BLaER1 treated with 17β-estradiol and CSF1 and Interleukin-3, amounts not matched to agents 10 nM and 100 nM (cell line): ENCODE results near the gene CDH4.

ENCODE experiments used
- H3K27ac ChIP-seq, 11 experiments: shearing (Covaris generic); formaldehyde crosslinking; 2 replicates each; pipeline ENCODE4 v1.8.1; 2022
- H3K27me3 ChIP-seq, 11 experiments: shearing (Covaris generic); formaldehyde crosslinking; 2 replicates each; pipeline ENCODE4 v1.8.1; 2022
- H3K36me3 ChIP-seq, 11 experiments: shearing (Covaris generic); formaldehyde crosslinking; 2 replicates each; pipeline ENCODE4 v1.8.1; 2022
- H3K4me1 ChIP-seq, 10 experiments: shearing (Covaris generic); formaldehyde crosslinking; 2 replicates each; pipeline ENCODE4 v1.8.1; 2022
- H3K4me2 ChIP-seq, 11 experiments: shearing (Covaris generic); formaldehyde crosslinking; 2 replicates each; pipeline ENCODE4 v1.8.1; 2022
- H3K4me3 ChIP-seq, 10 experiments: shearing (Covaris generic); formaldehyde crosslinking; 2 replicates each; pipeline ENCODE4 v1.8.1; 2022
- H3K9ac ChIP-seq, 11 experiments: shearing (Covaris generic); formaldehyde crosslinking; 2 replicates each; pipeline ENCODE4 v1.8.1; 2022
- H3K9me3 ChIP-seq, 11 experiments: shearing (Covaris generic); formaldehyde crosslinking; replicated peaks in 1 of 11; 2 replicates each; pipeline ENCODE4 v1.8.1; 2022
- H4K20me1 ChIP-seq, 11 experiments: shearing (Covaris generic); formaldehyde crosslinking; 2 replicates each; pipeline ENCODE4 v1.8.1; 2022
- Cebpa-rat ChIP-seq, 11 experiments: shearing (Covaris generic); IDR thresholded peaks; 2 replicates each; pipeline ENCODE4 v1.8.1; 2022

The CDH4 gene

DNA sequence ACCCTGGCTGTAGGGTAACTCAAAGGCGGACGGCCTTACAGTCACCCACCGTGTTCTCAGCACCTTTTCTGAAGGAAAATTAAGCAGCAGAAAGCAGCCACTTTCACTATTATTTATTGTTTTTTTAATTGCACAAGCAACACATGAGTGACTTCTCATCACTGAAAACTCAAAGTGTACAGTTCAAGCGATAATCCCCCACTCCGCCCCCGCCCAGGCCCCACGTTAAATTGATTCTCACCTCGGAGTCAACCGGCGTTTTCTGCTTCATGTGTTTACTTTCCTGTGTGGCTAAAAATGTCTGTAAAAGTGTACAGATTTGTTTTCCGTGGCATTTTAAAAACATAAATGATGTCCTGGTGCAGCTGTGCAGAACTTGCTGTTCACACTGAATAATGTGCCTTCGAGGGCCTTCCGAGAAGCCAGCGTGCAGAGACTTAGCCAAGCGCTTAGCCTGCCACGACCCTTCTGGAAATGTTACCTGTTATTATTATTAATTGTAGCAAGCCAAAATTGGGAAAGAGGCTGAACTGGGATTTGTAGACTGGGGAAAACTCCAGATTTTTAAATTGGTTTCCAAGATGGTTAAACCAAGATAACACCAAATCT is 335.7 kb downstream of the CDH4 start:
- Histone ChIP-seq H3K9me3 (peaks cover 17 to 25% (median 21%) of the 10 kb centered on the region in 11 experiments), H3K27me3 (no peaks in the 10 kb centered on the region), H3K27ac (no peak overlapping the region), H3K36me3 (peaks cover 0 to 6% (median 0%) of the 10 kb centered on the region in 11 experiments; a peak in 2 of 22 replicates), H3K9ac (no peak overlapping the region), H3K4me1 (peaks cover 5 to 67% (median 58%) of the 10 kb centered on the region in 10 experiments; a peak in 17 of 20 replicates), H4K20me1 (peaks cover 0 to 5% (median 0%) of the 10 kb centered on the region in 11 experiments; a peak in 2 of 22 replicates), H3K4me3 (no peak overlapping the region), H3K4me2 (peak overlapping the region in 10 of 11 experiments; percentile 24 to 81 (median 62); a peak in 18 of 22 replicates)
- no peak for TF ChIP-seq Cebpa-rat (IDR thresholded peaks at IDR 0.05)

DNA sequence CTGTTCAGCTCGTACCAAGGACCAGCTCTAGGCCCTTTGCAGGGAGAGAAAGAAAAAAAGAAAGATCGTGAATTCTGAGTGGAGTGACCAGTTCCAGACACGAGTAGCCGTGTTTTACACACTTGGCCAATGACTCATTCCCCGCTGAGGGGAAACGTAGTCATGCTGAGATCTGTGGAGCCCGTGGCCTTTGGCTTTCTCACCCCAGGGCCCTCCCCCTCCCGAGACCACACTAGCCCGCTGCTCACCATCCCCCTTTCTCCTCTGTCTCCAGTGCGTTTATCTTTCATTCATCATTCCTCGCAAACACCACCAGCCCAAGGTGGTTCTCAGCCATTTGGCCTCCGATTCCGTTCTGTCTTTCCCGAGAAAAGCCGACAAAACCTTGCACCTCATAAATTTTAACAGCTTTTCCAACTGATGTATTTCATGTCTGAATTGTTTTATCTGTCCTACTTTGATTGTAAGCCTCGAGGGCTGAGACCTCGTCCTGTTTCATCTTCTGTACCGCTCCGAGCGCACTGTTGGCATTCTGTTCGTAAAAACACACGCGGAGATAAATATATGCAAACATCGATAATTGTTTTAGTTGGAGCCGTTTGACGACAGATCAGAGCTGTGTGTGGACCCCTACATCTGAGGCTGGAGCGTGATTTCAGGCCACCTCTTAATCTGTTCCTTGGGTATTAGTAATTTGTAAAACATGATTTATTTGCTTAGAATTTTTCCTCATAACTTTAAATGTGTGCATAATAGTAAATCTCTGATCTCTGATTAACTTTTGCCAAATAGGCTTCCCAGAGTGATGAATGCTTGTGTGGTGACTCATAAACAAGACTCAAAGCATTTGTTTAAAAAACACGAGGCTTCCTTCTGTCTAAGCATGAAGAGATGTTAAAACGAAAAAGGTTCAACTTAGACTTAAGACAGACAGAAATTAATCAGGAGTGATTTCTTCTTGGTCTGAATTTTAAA is 336.6 kb downstream of the CDH4 start:
- H3K9ac ChIP-seq, result no peak overlapping the region
- H3K27me3 ChIP-seq, result no peaks in the 10 kb centered on the region
- TF ChIP-seq Cebpa-rat (IDR thresholded peaks at IDR 0.05), result no peak
- H4K20me1 ChIP-seq, result peaks cover 0 to 5% (median 0%) of the 10 kb centered on the region in 11 experiments; a peak in 1 of 22 replicates
- no peak overlapping the region for H3K27ac ChIP-seq
- peaks cover 25 to 35% (median 30%) of the 10 kb centered on the region in 11 experiments for H3K9me3 ChIP-seq
- peaks cover 0 to 8% (median 0%) of the 10 kb centered on the region in 11 experiments; a peak in 2 of 22 replicates for H3K36me3 ChIP-seq
- H3K4me1 ChIP-seq, result peaks cover 5 to 66% (median 58%) of the 10 kb centered on the region in 10 experiments; a peak in 17 of 20 replicates
- H3K4me2 ChIP-seq, result peak overlapping the region in 10 of 11 experiments; percentile 24 to 81 (median 62); a peak in 19 of 22 replicates
- H3K4me3 ChIP-seq, result no peak overlapping the region

DNA sequence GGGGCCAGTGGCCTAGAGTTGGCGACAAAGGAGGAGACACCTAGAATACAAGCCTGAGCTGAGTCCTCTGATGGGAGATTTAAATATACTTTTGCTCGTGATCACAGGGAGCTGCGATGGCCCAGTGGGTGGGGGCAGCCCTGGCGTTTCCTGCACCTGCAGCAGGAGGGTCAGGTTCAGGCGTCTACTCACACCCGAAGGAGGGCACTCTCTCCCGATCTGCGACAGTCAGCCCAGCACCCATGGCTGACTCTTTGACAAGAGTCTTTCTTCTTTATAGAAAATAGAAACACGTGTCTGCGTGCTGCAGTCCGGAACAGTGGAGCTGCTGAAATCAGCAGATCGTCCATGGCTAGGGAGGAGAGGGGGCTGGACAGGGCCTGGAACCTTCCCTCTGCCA is 338.2 kb downstream of the CDH4 start:
- H3K9me3 ChIP-seq, result peaks cover 28 to 41% (median 34%) of the 10 kb centered on the region in 11 experiments
- no peaks in the 10 kb centered on the region for H4K20me1 ChIP-seq
- H3K4me2 ChIP-seq, result peak overlapping the region in 10 of 11 experiments; percentile 12 to 81 (median 62); a peak in 18 of 22 replicates
- no peak overlapping the region for H3K27ac ChIP-seq
- H3K4me1 ChIP-seq, result peaks cover 5 to 50% (median 45%) of the 10 kb centered on the region in 10 experiments; a peak in 17 of 20 replicates
- H3K27me3 ChIP-seq, result no peaks in the 10 kb centered on the region
- TF ChIP-seq Cebpa-rat (IDR thresholded peaks at IDR 0.05), result no peak
- H3K9ac ChIP-seq, result no peak overlapping the region
- H3K4me3 ChIP-seq, result no peak overlapping the region
- peaks cover 0 to 8% (median 0%) of the 10 kb centered on the region in 11 experiments; a peak in 2 of 22 replicates for H3K36me3 ChIP-seq

DNA sequence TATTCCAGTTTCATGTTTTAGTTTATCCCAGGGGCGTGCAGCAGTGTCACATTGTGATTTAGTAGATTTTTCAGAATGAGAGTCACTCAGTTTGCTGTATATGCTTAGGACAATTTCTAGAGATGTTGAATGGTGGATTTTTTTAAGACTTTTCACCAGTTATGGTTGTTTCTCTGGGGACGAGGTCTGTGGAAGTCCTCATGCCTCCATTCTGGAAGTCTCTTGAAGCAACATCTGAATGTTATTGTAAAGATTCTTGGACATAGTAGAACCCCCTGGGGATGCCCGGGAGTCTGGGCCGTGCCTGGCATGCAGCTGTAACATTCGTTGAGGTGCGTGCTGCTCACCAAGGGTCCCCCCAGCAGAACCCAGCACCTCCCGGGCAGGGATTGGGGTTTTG is 341.5 kb downstream of the CDH4 start:
- Histone ChIP-seq H3K36me3 (peaks cover 0 to 8% (median 0%) of the 10 kb centered on the region in 11 experiments; a peak in 3 of 22 replicates), H3K27ac (no peak overlapping the region), H4K20me1 (no peaks in the 10 kb centered on the region), H3K9me3 (peaks cover 48 to 62% (median 52%) of the 10 kb centered on the region in 11 experiments), H3K4me1 (peaks cover 1 to 40% (median 33%) of the 10 kb centered on the region in 10 experiments; a peak in 17 of 20 replicates), H3K27me3 (no peaks in the 10 kb centered on the region), H3K9ac (no peak overlapping the region), H3K4me2 (no peak overlapping the region), H3K4me3 (no peak overlapping the region)
- TF ChIP-seq Cebpa-rat (IDR thresholded peaks at IDR 0.05), result no peak

- Histone ChIP-seq H3K4me1 (peaks cover 0 to 40% (median 29%) of the 10 kb centered on the region in 10 experiments; a peak in 15 of 20 replicates), H3K27me3 (no peaks in the 10 kb centered on the region)
- TF ChIP-seq Cebpa-rat (IDR thresholded peaks at IDR 0.05), result no peak
These were observed 342.1 kb downstream of the CDH4 start for GRCh38 chr20:61594198-61594597.

GRCh38 chr20:61595216-61595615 is 343.2 kb downstream of the CDH4 start:
- Histone ChIP-seq H3K4me3 (no peak overlapping the region), H3K9me3 (peaks cover 48 to 62% (median 52%) of the 10 kb centered on the region in 11 experiments), H3K27me3 (no peaks in the 10 kb centered on the region), H3K4me1 (peaks cover 0 to 40% (median 29%) of the 10 kb centered on the region in 10 experiments; a peak in 15 of 20 replicates), H4K20me1 (no peaks in the 10 kb centered on the region), H3K27ac (no peak overlapping the region), H3K36me3 (peaks cover 0 to 8% (median 0%) of the 10 kb centered on the region in 11 experiments; a peak in 3 of 22 replicates), H3K9ac (no peak overlapping the region), H3K4me2 (no peak overlapping the region)
- no peak for TF ChIP-seq Cebpa-rat (IDR thresholded peaks at IDR 0.05)

More at GRCh38 chr20:61594198-61594597, 342.1 kb downstream of the CDH4 start:
- Histone ChIP-seq H3K36me3 (peaks cover 0 to 8% (median 0%) of the 10 kb centered on the region in 11 experiments; a peak in 3 of 22 replicates), H4K20me1 (no peaks in the 10 kb centered on the region), H3K4me3 (no peak overlapping the region), H3K27ac (no peak overlapping the region), H3K9ac (no peak overlapping the region), H3K4me2 (no peak overlapping the region), H3K9me3 (peaks cover 48 to 62% (median 52%) of the 10 kb centered on the region in 11 experiments)

DNA sequence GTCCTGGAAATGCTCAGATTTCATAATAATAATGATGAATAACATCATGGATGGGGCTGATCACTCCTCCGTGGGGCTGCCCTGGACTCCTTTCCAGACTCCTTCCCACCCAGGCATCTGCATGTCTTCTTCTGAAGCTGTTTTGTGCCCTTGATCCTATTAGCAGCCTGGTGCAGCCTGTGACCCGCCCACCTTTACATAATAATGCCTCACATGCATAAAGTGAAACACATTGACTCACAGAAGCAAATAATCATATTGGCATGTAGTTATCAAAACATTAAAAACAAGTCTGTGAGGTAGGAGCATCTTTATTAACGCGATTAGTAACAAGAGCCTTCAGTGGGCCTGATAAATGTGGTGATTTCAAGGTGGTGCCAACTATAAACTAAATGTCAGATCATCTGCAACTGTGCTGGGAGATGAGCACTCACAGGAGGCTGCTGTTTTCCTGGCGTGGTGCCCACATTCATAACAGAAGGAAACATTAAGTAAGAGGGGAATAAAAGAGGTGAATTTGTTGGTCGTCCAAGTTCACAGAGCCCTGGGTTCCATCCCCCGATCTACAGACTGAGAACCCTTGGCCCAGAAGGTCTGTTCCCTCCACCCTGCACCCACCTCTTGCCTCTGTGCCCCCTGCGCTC is 344.7 kb downstream of the CDH4 start:
- Histone ChIP-seq H3K36me3 (peaks cover 0 to 8% (median 0%) of the 10 kb centered on the region in 11 experiments; a peak in 3 of 22 replicates), H3K4me3 (no peak overlapping the region), H3K4me2 (peak overlapping the region in 6 of 11 experiments; percentile 20 to 56 (median 42); a peak in 9 of 22 replicates)

DNA sequence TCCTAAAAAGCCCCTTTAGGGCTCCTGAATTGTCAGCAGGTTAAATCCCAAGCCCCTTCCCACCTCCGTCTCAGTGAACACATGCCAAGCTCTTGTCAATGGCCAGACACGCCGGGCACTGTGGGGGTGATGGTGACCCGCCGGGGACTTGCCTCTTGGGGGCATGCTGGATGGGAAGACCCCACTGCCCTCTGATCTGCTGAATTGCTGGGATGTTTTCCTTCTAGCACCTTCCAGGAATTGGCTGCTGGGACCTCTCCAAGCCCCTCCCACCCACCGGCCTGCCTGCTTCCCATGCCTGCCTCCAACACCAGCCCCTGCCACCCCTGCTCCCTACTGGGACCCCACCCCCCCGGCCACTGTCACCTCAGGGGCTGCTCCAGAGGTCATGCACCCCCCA is 345.9 kb downstream of the CDH4 start:
- Histone ChIP-seq H4K20me1 (no peaks in the 10 kb centered on the region), H3K27ac (no peak overlapping the region), H3K4me1 (peaks cover 0 to 35% (median 24%) of the 10 kb centered on the region in 10 experiments; a peak in 14 of 20 replicates), H3K9me3 (peaks cover 26 to 45% (median 36%) of the 10 kb centered on the region in 11 experiments), H3K4me3 (no peak overlapping the region), H3K4me2 (peak overlapping the region in 6 of 11 experiments; percentile 11 to 56 (median 42); a peak in 7 of 22 replicates), H3K36me3 (peaks cover 0 to 2% (median 0%) of the 10 kb centered on the region in 11 experiments; a peak in 1 of 22 replicates), H3K9ac (no peak overlapping the region), H3K27me3 (no peaks in the 10 kb centered on the region)
- TF ChIP-seq Cebpa-rat (IDR thresholded peaks at IDR 0.05), result no peak

More for the DNA sequence above, 344.7 kb downstream of the CDH4 start:
- Histone ChIP-seq H3K4me1 (peaks cover 0 to 35% (median 24%) of the 10 kb centered on the region in 10 experiments; a peak in 14 of 20 replicates), H4K20me1 (no peaks in the 10 kb centered on the region), H3K9ac (no peak overlapping the region), H3K9me3 (peaks cover 36 to 50% (median 42%) of the 10 kb centered on the region in 11 experiments), H3K27me3 (no peaks in the 10 kb centered on the region), H3K27ac (no peak overlapping the region)
- TF ChIP-seq Cebpa-rat (IDR thresholded peaks at IDR 0.05), result no peak
